ENCODE data around the gene CTNNA3. TPM values are rescaled to one million over a fixed set of nuclear protein-coding genes. Genes with fewer than 3 reads are reported as not detected.
"Not testable (repeated sequence)": the region's sequence is repeated elsewhere in the genome, so short reads cannot be mapped to it uniquely, and the experiment has no call there.

CTNNA3 gene
- total RNA-seq, 1 experiment from 2014 or later = not detected

GRCh38 chr10:67241451-67241850 is 454.5 kb downstream of the CTNNA3 start:
- no TSS peak for BruUV-seq (replicated peaks)
- no peak for DNase-seq
- Mint-ChIP-seq H3K36me3 (ENCODE audit: insufficient read depth, unreplicated experiment) (no peaks in the 10 kb centered on the region), H3K4me3 (ENCODE audit: low read depth, unreplicated experiment) (no peak overlapping the region), H3K27me3 (ENCODE audit: unreplicated experiment) (no peaks in the 10 kb centered on the region), H3K9me3 (ENCODE audit: low read depth, unreplicated experiment) (peaks cover 6% of the 10 kb centered on the region), H3K4me1 (ENCODE audit: low read depth, unreplicated experiment) (no peaks in the 10 kb centered on the region), H3K27ac (ENCODE audit: unreplicated experiment) (no peak overlapping the region)
- CTCF ChIA-PET = no interaction called here
- TF ChIP-seq CTCF (IDR thresholded peaks at IDR 0.05; ENCODE audit: unreplicated experiment) = no peak
- intact Hi-C loops (cut with micrococcal nuclease; ENCODE audit: unreplicated experiment) = no loop called here

- Mint-ChIP-seq H3K27ac (ENCODE audit: unreplicated experiment) (no peak overlapping the region), H3K36me3 (ENCODE audit: insufficient read depth, unreplicated experiment) (no peaks in the 10 kb centered on the region), H3K27me3 (ENCODE audit: unreplicated experiment) (no peaks in the 10 kb centered on the region), H3K4me3 (ENCODE audit: low read depth, unreplicated experiment) (no peak overlapping the region), H3K4me1 (ENCODE audit: low read depth, unreplicated experiment) (no peaks in the 10 kb centered on the region), H3K9me3 (ENCODE audit: low read depth, unreplicated experiment) (peaks cover 5% of the 10 kb centered on the region)
- BruUV-seq (replicated peaks) = no TSS peak
- CTCF ChIA-PET = interaction anchor here (0.6 kb wide), 1 partner anchor 1829 kb away, joined by 7 read pairs; no protein-coding TSS in a partner anchor
- no peak for DNase-seq
- no peak for TF ChIP-seq CTCF (IDR thresholded peaks at IDR 0.05; ENCODE audit: unreplicated experiment)
- intact Hi-C loops (cut with micrococcal nuclease; ENCODE audit: unreplicated experiment) = no loop called here
These were observed 456.0 kb downstream of the CTNNA3 start for GRCh38 chr10:67239864-67240497.

- Mint-ChIP-seq H3K27me3 (ENCODE audit: unreplicated experiment) (peaks cover 39% of the 10 kb centered on the region), H3K4me3 (ENCODE audit: low read depth, unreplicated experiment) (peak overlapping the region; percentile 71)
- DNase-seq = peak; percentile 1
- BruUV-seq (replicated peaks); H3K27ac Mint-ChIP-seq (ENCODE audit: unreplicated experiment); H3K9me3 Mint-ChIP-seq (ENCODE audit: low read depth, unreplicated experiment); intact Hi-C loops (cut with micrococcal nuclease; ENCODE audit: unreplicated experiment); H3K36me3 Mint-ChIP-seq (ENCODE audit: insufficient read depth, unreplicated experiment); CTCF ChIA-PET; H3K4me1 Mint-ChIP-seq (ENCODE audit: low read depth, unreplicated experiment): not testable (repeated sequence)
These were observed 465.1 kb downstream of the CTNNA3 start for GRCh38 chr10:67230680-67231500.

GRCh38 chr10:67225226-67225625 is 470.8 kb downstream of the CTNNA3 start:
- Mint-ChIP-seq H3K4me3 (ENCODE audit: low read depth, unreplicated experiment) (no peak overlapping the region), H3K4me1 (ENCODE audit: low read depth, unreplicated experiment) (no peaks in the 10 kb centered on the region), H3K27me3 (ENCODE audit: unreplicated experiment) (peaks cover 36% of the 10 kb centered on the region), H3K9me3 (ENCODE audit: low read depth, unreplicated experiment) (peaks cover 6% of the 10 kb centered on the region), H3K27ac (ENCODE audit: unreplicated experiment) (no peak overlapping the region), H3K36me3 (ENCODE audit: insufficient read depth, unreplicated experiment) (no peaks in the 10 kb centered on the region)
- no TSS peak for BruUV-seq (replicated peaks)
- TF ChIP-seq CTCF (IDR thresholded peaks at IDR 0.05; ENCODE audit: unreplicated experiment) = no peak
- CTCF ChIA-PET = no interaction called here
- no peak for DNase-seq
- intact Hi-C loops (cut with micrococcal nuclease; ENCODE audit: unreplicated experiment) = no loop called here

- CTCF ChIA-PET = no interaction called here
- DNase-seq = no peak
- no peak overlapping the region for H3K27ac Mint-ChIP-seq (ENCODE audit: unreplicated experiment)
- no TSS peak for BruUV-seq (replicated peaks)
- intact Hi-C loops (cut with micrococcal nuclease; ENCODE audit: unreplicated experiment) = no loop called here
- H3K4me3 Mint-ChIP-seq (ENCODE audit: low read depth, unreplicated experiment) = no peak overlapping the region
- H3K9me3 Mint-ChIP-seq (ENCODE audit: low read depth, unreplicated experiment) = peaks cover 6% of the 10 kb centered on the region
- H3K36me3 Mint-ChIP-seq (ENCODE audit: insufficient read depth, unreplicated experiment) = no peaks in the 10 kb centered on the region
- peaks cover 31% of the 10 kb centered on the region for H3K27me3 Mint-ChIP-seq (ENCODE audit: unreplicated experiment)
- no peak for TF ChIP-seq CTCF (IDR thresholded peaks at IDR 0.05; ENCODE audit: unreplicated experiment)
- no peaks in the 10 kb centered on the region for H3K4me1 Mint-ChIP-seq (ENCODE audit: low read depth, unreplicated experiment)
These were observed 471.4 kb downstream of the CTNNA3 start for GRCh38 chr10:67224553-67224952.
